ENCODE measurements around the gene MSANTD7.
"Not testable (repeated sequence)": the region's sequence is repeated elsewhere in the genome, so short reads cannot be mapped to it uniquely, and the experiment has no call there.

MSANTD7 gene

GRCh38 chr10:14815681-14816080 lies 22.4 kb upstream of the MSANTD7 start:
- Histone ChIP-seq H3K36me3 (ENCODE audit: insufficient read depth) (no peaks in the 10 kb centered on the region), H2AFZ (ENCODE audit: low read depth) (no peak overlapping the region), H3K27me3 (ENCODE audit: insufficient read depth, low read depth) (no peaks in the 10 kb centered on the region), H3K4me2 (no peak overlapping the region), H3K4me1 (ENCODE audit: low read depth, poor library complexity, severe bottlenecking) (no peaks in the 10 kb centered on the region), H3K4me3 (IDR thresholded peaks at IDR 0.05; ENCODE audit: insufficient read depth, low read depth, low read length) (no peak overlapping the region), H3K9ac (no peak overlapping the region), H4K20me1 (ENCODE audit: insufficient read depth) (no peaks in the 10 kb centered on the region), H3K27ac (no peak overlapping the region), H3K79me2 (ENCODE audit: insufficient read depth, low read depth) (no peaks in the 10 kb centered on the region)
- TF ChIP-seq, protein P1, sequence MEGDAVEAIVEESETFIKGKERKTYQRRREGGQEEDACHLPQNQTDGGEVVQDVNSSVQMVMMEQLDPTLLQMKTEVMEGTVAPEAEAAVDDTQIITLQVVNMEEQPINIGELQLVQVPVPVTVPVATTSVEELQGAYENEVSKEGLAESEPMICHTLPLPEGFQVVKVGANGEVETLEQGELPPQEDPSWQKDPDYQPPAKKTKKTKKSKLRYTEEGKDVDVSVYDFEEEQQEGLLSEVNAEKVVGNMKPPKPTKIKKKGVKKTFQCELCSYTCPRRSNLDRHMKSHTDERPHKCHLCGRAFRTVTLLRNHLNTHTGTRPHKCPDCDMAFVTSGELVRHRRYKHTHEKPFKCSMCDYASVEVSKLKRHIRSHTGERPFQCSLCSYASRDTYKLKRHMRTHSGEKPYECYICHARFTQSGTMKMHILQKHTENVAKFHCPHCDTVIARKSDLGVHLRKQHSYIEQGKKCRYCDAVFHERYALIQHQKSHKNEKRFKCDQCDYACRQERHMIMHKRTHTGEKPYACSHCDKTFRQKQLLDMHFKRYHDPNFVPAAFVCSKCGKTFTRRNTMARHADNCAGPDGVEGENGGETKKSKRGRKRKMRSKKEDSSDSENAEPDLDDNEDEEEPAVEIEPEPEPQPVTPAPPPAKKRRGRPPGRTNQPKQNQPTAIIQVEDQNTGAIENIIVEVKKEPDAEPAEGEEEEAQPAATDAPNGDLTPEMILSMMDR (conservative IDR thresholded peaks at IDR 0.05; ENCODE audit: low read depth, low read length) = no peak

DNA sequence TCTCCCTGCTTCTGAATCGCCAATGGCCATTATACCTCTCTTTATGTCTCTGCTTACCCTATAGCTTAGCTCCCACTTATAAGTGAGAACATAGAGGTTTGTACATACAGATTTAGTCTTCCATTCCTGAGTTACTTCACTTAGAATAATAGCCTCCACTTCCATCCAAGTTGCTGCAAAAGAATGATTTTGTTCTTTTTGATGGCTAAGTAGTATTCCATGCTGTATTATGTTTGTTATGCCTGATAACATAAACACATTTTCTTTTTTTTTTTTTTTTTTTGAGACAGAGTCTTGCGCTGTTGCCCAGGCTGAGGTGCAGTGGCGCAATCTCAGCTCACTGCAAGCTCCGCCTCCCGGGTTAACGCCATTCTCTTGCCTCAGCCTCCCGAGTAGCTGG lies 21.4 kb upstream of the MSANTD7 start:
- not testable (repeated sequence) for H4K20me1 ChIP-seq (ENCODE audit: insufficient read depth); H3K27me3 ChIP-seq (ENCODE audit: insufficient read depth, low read depth); H3K36me3 ChIP-seq (ENCODE audit: insufficient read depth); H3K27ac ChIP-seq; H3K4me2 ChIP-seq; H2AFZ ChIP-seq (ENCODE audit: low read depth); H3K79me2 ChIP-seq (ENCODE audit: insufficient read depth, low read depth); H3K4me1 ChIP-seq (ENCODE audit: low read depth, poor library complexity, severe bottlenecking); H3K4me3 ChIP-seq (IDR thresholded peaks at IDR 0.05; ENCODE audit: insufficient read depth, low read depth, low read length); H3K9ac ChIP-seq

- no peak overlapping the region for H3K27ac ChIP-seq
Observed at GRCh38 chr10:14820010-14820774, 17.9 kb upstream of the MSANTD7 start.

DNA sequence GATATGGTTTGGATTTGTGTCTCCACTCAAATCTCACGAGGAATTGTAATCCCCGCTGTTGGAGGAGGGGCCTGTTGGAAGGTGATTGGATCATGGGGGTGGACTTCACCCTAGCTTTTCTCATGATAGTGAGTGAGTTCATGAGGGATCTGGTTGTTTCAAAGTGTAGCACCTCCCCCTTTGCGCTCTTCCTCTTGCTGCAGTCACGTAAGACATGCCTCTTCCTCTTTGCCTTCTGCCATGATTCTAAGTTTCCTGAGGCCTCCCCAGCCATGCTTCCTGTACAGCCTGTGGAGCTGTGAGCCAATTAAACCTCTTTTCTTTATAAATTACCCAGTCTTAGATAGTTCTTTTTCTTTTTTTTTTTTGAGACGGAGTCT lies 17.3 kb upstream of the MSANTD7 start:
- Histone ChIP-seq H3K36me3 (ENCODE audit: insufficient read depth) (no peaks in the 10 kb centered on the region), H3K4me3 (IDR thresholded peaks at IDR 0.05; ENCODE audit: insufficient read depth, low read depth, low read length) (no peak overlapping the region), H3K4me1 (ENCODE audit: low read depth, poor library complexity, severe bottlenecking) (no peaks in the 10 kb centered on the region), H2AFZ (ENCODE audit: low read depth) (no peak overlapping the region), H3K9ac (no peak overlapping the region), H4K20me1 (ENCODE audit: insufficient read depth) (no peaks in the 10 kb centered on the region), H3K79me2 (ENCODE audit: insufficient read depth, low read depth) (no peaks in the 10 kb centered on the region), H3K27ac (no peak overlapping the region), H3K4me2 (no peak overlapping the region), H3K27me3 (ENCODE audit: insufficient read depth, low read depth) (no peaks in the 10 kb centered on the region)
- TF ChIP-seq, protein P1 (conservative IDR thresholded peaks at IDR 0.05; ENCODE audit: low read depth, low read length) = no peak

More at GRCh38 chr10:14820010-14820774, 17.9 kb upstream of the MSANTD7 start:
- no peaks in the 10 kb centered on the region for H3K36me3 ChIP-seq (ENCODE audit: insufficient read depth)
- H3K4me2 ChIP-seq = no peak overlapping the region
- no peaks in the 10 kb centered on the region for H3K27me3 ChIP-seq (ENCODE audit: insufficient read depth, low read depth)
- H3K9ac ChIP-seq = no peak overlapping the region
- no peak overlapping the region for H2AFZ ChIP-seq (ENCODE audit: low read depth)
- TF ChIP-seq, protein P1 (conservative IDR thresholded peaks at IDR 0.05; ENCODE audit: low read depth, low read length) = no peak
- H3K79me2 ChIP-seq (ENCODE audit: insufficient read depth, low read depth) = no peaks in the 10 kb centered on the region
- no peaks in the 10 kb centered on the region for H4K20me1 ChIP-seq (ENCODE audit: insufficient read depth)
- no peak overlapping the region for H3K4me3 ChIP-seq (IDR thresholded peaks at IDR 0.05; ENCODE audit: insufficient read depth, low read depth, low read length)
- no peaks in the 10 kb centered on the region for H3K4me1 ChIP-seq (ENCODE audit: low read depth, poor library complexity, severe bottlenecking)

GRCh38 chr10:14821635-14822375 lies 16.3 kb upstream of the MSANTD7 start:
- Histone ChIP-seq H3K27ac (no peak overlapping the region), H3K9ac (no peak overlapping the region), H3K4me3 (IDR thresholded peaks at IDR 0.05; ENCODE audit: insufficient read depth, low read depth, low read length) (no peak overlapping the region), H3K79me2 (ENCODE audit: insufficient read depth, low read depth) (no peaks in the 10 kb centered on the region), H3K27me3 (ENCODE audit: insufficient read depth, low read depth) (no peaks in the 10 kb centered on the region), H2AFZ (ENCODE audit: low read depth) (no peak overlapping the region), H3K4me2 (no peak overlapping the region), H3K36me3 (ENCODE audit: insufficient read depth) (no peaks in the 10 kb centered on the region), H4K20me1 (ENCODE audit: insufficient read depth) (no peaks in the 10 kb centered on the region), H3K4me1 (ENCODE audit: low read depth, poor library complexity, severe bottlenecking) (no peaks in the 10 kb centered on the region)
- TF ChIP-seq, protein P1 (conservative IDR thresholded peaks at IDR 0.05; ENCODE audit: low read depth, low read length) = no peak
